H9 (cell line): ENCODE results near the gene CHD3. TPM values are rescaled to one million over a fixed set of nuclear protein-coding genes. Genes with fewer than 3 reads are reported as not detected.

Experiments used
- DNase-seq: peaks from one replicate; pipeline ENCODE4 v3.0.0-alpha.2; 2017
- H2AFZ ChIP-seq: one replicate; pipeline ENCODE4 v1.6.1; 2013; ENCODE audit warnings: mild to moderate bottlenecking, low read length, control low read depth, moderate library complexity
- H2AK5ac ChIP-seq: 2 replicates; pipeline ENCODE4 v1.6.1; 2013; ENCODE audit warnings: low read length, control low read depth, mixed read lengths; ENCODE audit not compliant: insufficient read length
- H2BK120ac ChIP-seq: one replicate; pipeline ENCODE4 v1.6.1; 2013; ENCODE audit warnings: low read depth, mild to moderate bottlenecking, low read length, control low read depth, inconsistent platforms; ENCODE audit not compliant: poor library complexity, severe bottlenecking
- H2BK12ac ChIP-seq: 2 replicates; pipeline ENCODE4 v1.6.1; 2013; ENCODE audit warnings: low read length, control low read depth, mixed read lengths, low read depth; ENCODE audit not compliant: insufficient read length
- H2BK15ac ChIP-seq: 2 replicates; pipeline ENCODE4 v1.6.1; 2013; ENCODE audit warnings: low read depth, low read length, control low read depth
- H2BK20ac ChIP-seq: one replicate; pipeline ENCODE4 v1.6.1; 2013; ENCODE audit warnings: low read depth, mild to moderate bottlenecking, low read length, control low read depth, inconsistent platforms; ENCODE audit not compliant: poor library complexity, severe bottlenecking
- H2BK5ac ChIP-seq: 2 replicates; pipeline ENCODE4 v1.6.1; 2013; ENCODE audit warnings: low read length, control low read depth, mixed read lengths; ENCODE audit not compliant: insufficient read length
- H3K14ac ChIP-seq: 2 replicates; pipeline ENCODE4 v1.6.1; 2013; ENCODE audit warnings: low read length, control low read depth; ENCODE audit not compliant: insufficient read depth
- H3K18ac ChIP-seq: 2 replicates; pipeline ENCODE4 v1.6.1; 2013; ENCODE audit warnings: low read depth, mild to moderate bottlenecking, mixed read lengths, low read length, control low read depth; ENCODE audit not compliant: insufficient read length
- H3K23ac ChIP-seq: 2 replicates; pipeline ENCODE4 v1.6.1; 2013; ENCODE audit warnings: low read length, control low read depth, mixed read lengths, low read depth; ENCODE audit not compliant: insufficient read length
- H3K23me2 ChIP-seq: 2 replicates; pipeline ENCODE4 v1.6.1; 2013; ENCODE audit warnings: low read depth, mild to moderate bottlenecking, mixed read lengths, low read length, control low read depth; ENCODE audit not compliant: insufficient read length, poor library complexity, severe bottlenecking
- H3K27ac ChIP-seq: 2 replicates; pipeline ENCODE4 v1.5.1; 2013; ENCODE audit warnings: low read length, control low read depth, mixed read lengths, low read depth; ENCODE audit not compliant: insufficient read length
- H3K27me3 ChIP-seq: 2 replicates; pipeline ENCODE4 v1.6.1; 2013; ENCODE audit warnings: low read length, control low read depth, inconsistent platforms; ENCODE audit not compliant: insufficient read depth
- H3K4ac ChIP-seq: 2 replicates; pipeline ENCODE4 v1.6.1; 2013; ENCODE audit warnings: low read depth, mild to moderate bottlenecking, control low read depth, inconsistent platforms, low read length, moderate library complexity
- H3K4me1 ChIP-seq: 2 replicates; pipeline ENCODE4 v1.6.1; 2013; ENCODE audit warnings: low read length, control low read depth, inconsistent platforms; ENCODE audit not compliant: insufficient read depth
- H3K4me2 ChIP-seq: 2 replicates; pipeline ENCODE4 v1.6.1; 2013; ENCODE audit warnings: low read length, control low read depth, mixed read lengths; ENCODE audit not compliant: insufficient read length, insufficient read depth
- H3K56ac ChIP-seq: 2 replicates; pipeline ENCODE4 v1.6.1; 2013; ENCODE audit warnings: low read depth, mild to moderate bottlenecking, mixed read lengths, low read length, control low read depth; ENCODE audit not compliant: insufficient read length
- H3K79me1 ChIP-seq: 2 replicates; pipeline ENCODE4 v1.6.1; 2013; ENCODE audit warnings: low read depth, mild to moderate bottlenecking, moderate library complexity, low read length, control low read depth, inconsistent platforms; ENCODE audit not compliant: insufficient read depth, poor library complexity, severe bottlenecking
- H3K79me2 ChIP-seq: 2 replicates; pipeline ENCODE4 v1.6.1; 2013; ENCODE audit warnings: low read length, control low read depth, inconsistent platforms; ENCODE audit not compliant: insufficient read depth
- H3K9ac ChIP-seq: 2 replicates; pipeline ENCODE4 v1.6.1; 2013; ENCODE audit warnings: low read length, control low read depth, mixed read lengths; ENCODE audit not compliant: insufficient read length; ENCODE audit errors: extremely low read depth
- H3K9me3 ChIP-seq: one replicate; pipeline ENCODE4 v1.6.1; 2013; ENCODE audit warnings: low read depth, low read length, inconsistent platforms; ENCODE audit not compliant: control insufficient read depth
- H3T11ph ChIP-seq: one replicate; pipeline ENCODE4 v1.6.1; 2013; ENCODE audit warnings: mild to moderate bottlenecking, low read length, control low read depth, inconsistent platforms
- H4K20me1 ChIP-seq: one replicate; pipeline ENCODE4 v1.6.1; 2013; ENCODE audit not compliant: control insufficient read depth, insufficient read length, insufficient read depth
- H4K5ac ChIP-seq: 2 replicates; pipeline ENCODE4 v1.6.1; 2013; ENCODE audit warnings: low read depth, mild to moderate bottlenecking, mixed read lengths, low read length, control low read depth; ENCODE audit not compliant: insufficient read length
- H4K8ac ChIP-seq: replicated peaks from 2 replicates; pipeline ENCODE4 v1.6.1; 2013; ENCODE audit warnings: low read length, control low read depth, mixed read lengths, low read depth; ENCODE audit not compliant: insufficient read length
- H4K91ac ChIP-seq: 2 replicates; pipeline ENCODE4 v1.6.1; 2013; ENCODE audit warnings: low read depth, mild to moderate bottlenecking, moderate library complexity, mixed read lengths, low read length, control low read depth; ENCODE audit not compliant: insufficient read length
- H3K27ac Mint-ChIP-seq, 3 experiments: 2 replicates in 2 of 3; 3 replicates in 1 of 3; pipeline ENCODE4 v1.8.0; 2020 to 2021; ENCODE audit warnings: mixed read lengths in 3 of 3, mild to moderate bottlenecking in 1 of 3, moderate library complexity in 1 of 3
- H3K27me3 Mint-ChIP-seq: 2 replicates; pipeline ENCODE4 v1.8.0; 2021; ENCODE audit warnings: low read depth, mild to moderate bottlenecking, moderate library complexity, mixed read lengths
- H3K36me3 Mint-ChIP-seq, 3 experiments: 2 replicates in 2 of 3; 3 replicates in 1 of 3; pipeline ENCODE4 v1.8.0; 2020 to 2021; ENCODE audit warnings: low read depth in 3 of 3, mixed read lengths in 3 of 3; ENCODE audit not compliant: insufficient read depth in 1 of 3
- H3K4me1 Mint-ChIP-seq, 2 experiments: 2 replicates each; pipeline ENCODE4 v1.8.0; 2020; ENCODE audit warnings: mixed read lengths in 2 of 2
- H3K4me3 Mint-ChIP-seq, 2 experiments: 2 replicates in 1 of 2; 3 replicates in 1 of 2; pipeline ENCODE4 v1.8.0; 2020 to 2021; ENCODE audit warnings: mild to moderate bottlenecking in 2 of 2, mixed read lengths in 2 of 2, moderate library complexity in 1 of 2
- H3K9me3 Mint-ChIP-seq, 2 experiments: 2 replicates in 1 of 2; 3 replicates in 1 of 2; pipeline ENCODE4 v1.8.0; 2020; ENCODE audit warnings: mild to moderate bottlenecking in 2 of 2, mixed read lengths in 2 of 2, moderate library complexity in 1 of 2
- WGBS: extraction: QIAGEN DNeasy Blood & Tissue Kit; methylation state at CpG from one replicate; pipeline ENCODE4 v1.1.7; 2013; ENCODE audit warnings: missing lambda C conversion rate, low lambda C conversion rate, mixed read lengths; ENCODE audit not compliant: insufficient read length; ENCODE audit errors: extremely low coverage; 5-methylcytosine and 5-hydroxymethylcytosine counted together
- total RNA-seq: library from RNA; stranded (reverse); gene quantifications from 2 replicates; pipeline ENCODE4 v1.2.1, GENCODE V29; 2021
- TF ChIP-seq, protein P1 (sequence below): fragments of 200-600 bp; sonication (generic); conservative IDR thresholded peaks from 3 replicates; pipeline ENCODE4 v1.8.0; 2021; ENCODE audit warnings: antibody characterized with exemption, mild to moderate bottlenecking

CHD3 gene
- total RNA-seq, 1 experiment from 2014 or later: 33.2 TPM

DNA sequence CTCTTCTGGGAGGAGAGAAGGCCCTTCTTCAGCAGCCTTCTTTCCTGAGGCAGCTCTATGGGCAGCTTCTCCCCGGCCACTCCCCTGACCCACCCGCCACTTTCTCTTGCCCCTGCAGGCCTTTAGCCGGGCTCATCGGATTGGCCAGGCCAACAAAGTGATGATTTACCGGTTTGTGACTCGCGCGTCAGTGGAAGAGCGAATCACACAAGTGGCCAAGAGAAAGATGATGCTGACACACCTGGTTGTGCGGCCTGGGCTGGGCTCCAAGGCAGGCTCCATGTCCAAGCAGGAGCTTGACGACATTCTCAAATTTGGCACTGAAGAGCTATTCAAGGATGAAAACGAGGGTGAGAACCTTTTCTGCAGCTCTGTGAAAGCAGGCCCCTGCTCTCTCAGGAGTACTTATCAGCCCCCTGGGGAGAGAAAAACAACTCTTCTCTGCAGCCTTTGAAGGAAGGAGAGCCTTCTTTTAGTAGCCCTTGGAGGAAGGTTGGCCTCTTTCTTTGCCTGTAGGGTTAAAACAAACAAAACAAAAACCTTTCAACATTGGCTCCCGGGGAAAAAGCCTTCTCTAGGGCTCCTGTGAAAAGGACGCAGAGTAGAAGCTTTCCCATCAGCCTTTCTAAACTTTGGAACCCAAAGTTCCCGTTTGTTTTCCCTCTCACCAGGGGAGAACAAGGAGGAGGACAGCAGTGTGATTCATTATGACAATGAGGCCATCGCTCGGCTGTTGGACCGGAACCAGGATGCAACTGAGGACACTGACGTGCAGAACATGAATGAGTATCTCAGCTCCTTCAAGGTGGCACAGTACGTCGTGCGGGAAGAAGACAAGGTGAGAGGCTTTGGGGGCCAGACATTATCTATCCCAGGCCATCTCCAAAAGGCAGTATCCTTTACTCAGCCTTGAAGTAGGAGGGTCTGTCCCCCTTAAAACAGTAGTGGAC lies 14.8 kb downstream of the CHD3 start:
- H3K9me3 Mint-ChIP-seq: no peaks in the 10 kb centered on the region
- H4K20me1 ChIP-seq: no peaks in the 10 kb centered on the region
- WGBS: no CpG with 5 or more reads among the region's 22 CpGs
- H3K27me3 ChIP-seq: no peaks in the 10 kb centered on the region; the same call in 1 of the 2 replicates
- no peak overlapping the region for H3K27ac ChIP-seq
- H3T11ph ChIP-seq: no peak overlapping the region
- no peak overlapping the region for H2BK120ac ChIP-seq
- no peak overlapping the region for H2AK5ac ChIP-seq
- H3K9me3 ChIP-seq: no peaks in the 10 kb centered on the region
- H3K23me2 ChIP-seq: no peaks in the 10 kb centered on the region
- H3K4ac ChIP-seq: no peak overlapping the region
- H2BK20ac ChIP-seq: no peak overlapping the region
- no peaks in the 10 kb centered on the region for H3K79me1 ChIP-seq
- TF ChIP-seq, protein P1, sequence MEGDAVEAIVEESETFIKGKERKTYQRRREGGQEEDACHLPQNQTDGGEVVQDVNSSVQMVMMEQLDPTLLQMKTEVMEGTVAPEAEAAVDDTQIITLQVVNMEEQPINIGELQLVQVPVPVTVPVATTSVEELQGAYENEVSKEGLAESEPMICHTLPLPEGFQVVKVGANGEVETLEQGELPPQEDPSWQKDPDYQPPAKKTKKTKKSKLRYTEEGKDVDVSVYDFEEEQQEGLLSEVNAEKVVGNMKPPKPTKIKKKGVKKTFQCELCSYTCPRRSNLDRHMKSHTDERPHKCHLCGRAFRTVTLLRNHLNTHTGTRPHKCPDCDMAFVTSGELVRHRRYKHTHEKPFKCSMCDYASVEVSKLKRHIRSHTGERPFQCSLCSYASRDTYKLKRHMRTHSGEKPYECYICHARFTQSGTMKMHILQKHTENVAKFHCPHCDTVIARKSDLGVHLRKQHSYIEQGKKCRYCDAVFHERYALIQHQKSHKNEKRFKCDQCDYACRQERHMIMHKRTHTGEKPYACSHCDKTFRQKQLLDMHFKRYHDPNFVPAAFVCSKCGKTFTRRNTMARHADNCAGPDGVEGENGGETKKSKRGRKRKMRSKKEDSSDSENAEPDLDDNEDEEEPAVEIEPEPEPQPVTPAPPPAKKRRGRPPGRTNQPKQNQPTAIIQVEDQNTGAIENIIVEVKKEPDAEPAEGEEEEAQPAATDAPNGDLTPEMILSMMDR: no peak
- no peak overlapping the region for H4K5ac ChIP-seq
- no peak overlapping the region for H3K23ac ChIP-seq
- H3K4me2 ChIP-seq: no peak overlapping the region
- no peaks in the 10 kb centered on the region for H3K79me2 ChIP-seq
- peaks cover 12 to 16% of the 10 kb centered on the region in 2 experiments for H3K4me1 Mint-ChIP-seq
- no peaks in the 10 kb centered on the region for H3K4me1 ChIP-seq
- no peak overlapping the region for H2BK12ac ChIP-seq
- H4K91ac ChIP-seq: no peak overlapping the region
- no peak overlapping the region for H2BK15ac ChIP-seq
- no peak overlapping the region for H4K8ac ChIP-seq
- H3K18ac ChIP-seq: no peak overlapping the region
- no peak overlapping the region for H3K14ac ChIP-seq
- peak; percentile 62 for DNase-seq
- no peak overlapping the region for H2AFZ ChIP-seq
- H3K27ac Mint-ChIP-seq: peak overlapping the region in 1 of 3 experiments; percentile 72; a peak in 3 of 7 replicates
- H3K56ac ChIP-seq: no peak overlapping the region
- no peak overlapping the region for H2BK5ac ChIP-seq
- peaks cover 14 to 68% (median 36%) of the 10 kb centered on the region in 3 experiments; a peak in 6 of 7 replicates for H3K36me3 Mint-ChIP-seq
- no peaks in the 10 kb centered on the region; the same call in none of the 2 replicates for H3K27me3 Mint-ChIP-seq
- H3K9ac ChIP-seq: no peak overlapping the region
- no peak overlapping the region for H3K4me3 Mint-ChIP-seq
